Measurements from ENCODE around the gene DIPK1B.
A peak's percentile ranks its signal among the peaks of the same experiment; 100 is the strongest.
"Not testable (repeated sequence)": the region's sequence is repeated elsewhere in the genome, so short reads cannot be mapped to it uniquely, and the experiment has no call there.

DIPK1B gene

GRCh38 chr9:136698635-136699246 is 13.6 kb upstream of the DIPK1B start:
- no peak for DNase-seq

GRCh38 chr9:136700304-136700703 is 12.1 kb upstream of the DIPK1B start:
- no peak for DNase-seq

- peak; percentile 55 for DNase-seq
These were observed 11.3 kb upstream of the DIPK1B start for GRCh38 chr9:136700959-136701667.

- DNase-seq = no peak
These were observed 10.7 kb upstream of the DIPK1B start for GRCh38 chr9:136701668-136702053.

- DNase-seq = no peak
These were observed 9.0 kb upstream of the DIPK1B start for GRCh38 chr9:136703276-136703860.

- DNase-seq = not testable (repeated sequence)
These were observed 7.6 kb upstream of the DIPK1B start for GRCh38 chr9:136704741-136705140.

GRCh38 chr9:136705564-136705963 is 6.8 kb upstream of the DIPK1B start:
- no peak for DNase-seq

- DNase-seq = no peak
These were observed 5.4 kb upstream of the DIPK1B start for GRCh38 chr9:136707011-136707410.

- no peak for DNase-seq
These were observed 4.4 kb upstream of the DIPK1B start for GRCh38 chr9:136707849-136708517.

GRCh38 chr9:136709454-136710109 is 2.8 kb upstream of the DIPK1B start:
- DNase-seq = no peak

- DNase-seq = no peak
These were observed 1.8 kb upstream of the DIPK1B start for GRCh38 chr9:136710543-136710942.

GRCh38 chr9:136711219-136711648 is 1.1 kb upstream of the DIPK1B start:
- DNase-seq = not testable (repeated sequence)

- no peak for DNase-seq
These were observed 545 bp downstream of the DIPK1B start for GRCh38 chr9:136712690-136713544.

- no peak for DNase-seq
These were observed 1.2 kb downstream of the DIPK1B start for GRCh38 chr9:136713550-136713949.

GRCh38 chr9:136714096-136714892 is 1.9 kb downstream of the DIPK1B start:
- DNase-seq = no peak

GRCh38 chr9:136714893-136715274 is 2.5 kb downstream of the DIPK1B start:
- DNase-seq = no peak

GRCh38 chr9:136717399-136717798 is 5.0 kb downstream of the DIPK1B start:
- DNase-seq = no peak

GRCh38 chr9:136718345-136719194 is 6.2 kb downstream of the DIPK1B start:
- DNase-seq = no peak

- DNase-seq = no peak
These were observed 7.0 kb downstream of the DIPK1B start for GRCh38 chr9:136719195-136719880.
